Activated CD4-positive, alpha-beta T cell treated with anti-CD3 and anti-CD28 coated beads for 1 hour (primary cell): ENCODE data around the gene CLIP1.
"Not testable (repeated sequence)": the region's sequence is repeated elsewhere in the genome, so short reads cannot be mapped to it uniquely, and the experiment has no call there.

Source experiments
- DNase-seq: peaks from one replicate; pipeline ENCODE4 v3.0.0-alpha.2; 2020

Gene CLIP1

DNA sequence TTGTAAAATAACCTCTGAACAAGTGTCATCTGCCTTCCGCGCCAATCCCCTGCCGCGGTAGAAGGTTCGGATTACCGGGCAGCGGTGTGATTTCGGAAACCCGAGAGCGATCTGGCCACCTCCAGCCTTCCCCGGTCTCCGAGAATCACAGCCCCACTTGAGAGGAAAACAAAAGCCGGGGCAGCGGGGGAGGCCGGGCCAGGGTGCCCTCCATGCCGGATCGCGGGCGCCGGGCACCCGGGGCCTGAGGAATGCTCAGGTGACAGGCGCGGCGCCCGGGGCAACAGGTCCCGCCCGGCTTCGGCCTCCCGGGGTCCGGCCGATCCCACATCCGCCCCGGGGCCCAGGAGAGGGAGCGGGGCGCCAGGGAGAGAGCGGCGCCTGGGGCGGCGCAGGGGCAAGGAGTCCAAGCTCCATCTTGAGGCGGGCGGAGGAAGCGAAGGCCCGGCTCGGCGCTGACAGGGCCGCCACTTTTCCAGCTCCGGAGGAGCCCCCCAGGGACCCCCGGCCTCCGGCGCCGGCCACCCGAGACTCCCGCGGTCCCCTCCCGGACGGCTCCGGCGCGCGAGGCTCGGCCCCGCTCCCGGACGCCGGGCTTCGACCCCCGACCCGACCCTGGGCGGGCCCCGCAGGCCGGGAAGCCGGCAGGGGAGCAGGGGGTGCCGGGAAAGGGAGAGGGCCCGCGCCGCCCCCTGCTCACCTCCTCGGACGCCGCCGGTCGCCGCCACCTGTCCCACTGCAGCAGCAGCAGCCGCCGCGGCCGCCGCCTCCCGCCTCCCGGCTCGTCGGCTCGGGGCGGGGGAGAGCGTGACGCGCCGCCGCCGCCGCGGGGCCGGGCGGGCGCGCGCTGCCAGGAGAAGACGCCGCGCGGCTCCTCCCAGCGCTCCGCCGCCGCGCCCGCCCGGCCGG lies at the start of gene CLIP1:
Gene CLIP1, minus strand, starts transcription at position 849 of the 909 bp plus-strand sequence. CDS start 42,217 bp downstream, outside the sequence.
- peak; percentile 37 for DNase-seq

DNA sequence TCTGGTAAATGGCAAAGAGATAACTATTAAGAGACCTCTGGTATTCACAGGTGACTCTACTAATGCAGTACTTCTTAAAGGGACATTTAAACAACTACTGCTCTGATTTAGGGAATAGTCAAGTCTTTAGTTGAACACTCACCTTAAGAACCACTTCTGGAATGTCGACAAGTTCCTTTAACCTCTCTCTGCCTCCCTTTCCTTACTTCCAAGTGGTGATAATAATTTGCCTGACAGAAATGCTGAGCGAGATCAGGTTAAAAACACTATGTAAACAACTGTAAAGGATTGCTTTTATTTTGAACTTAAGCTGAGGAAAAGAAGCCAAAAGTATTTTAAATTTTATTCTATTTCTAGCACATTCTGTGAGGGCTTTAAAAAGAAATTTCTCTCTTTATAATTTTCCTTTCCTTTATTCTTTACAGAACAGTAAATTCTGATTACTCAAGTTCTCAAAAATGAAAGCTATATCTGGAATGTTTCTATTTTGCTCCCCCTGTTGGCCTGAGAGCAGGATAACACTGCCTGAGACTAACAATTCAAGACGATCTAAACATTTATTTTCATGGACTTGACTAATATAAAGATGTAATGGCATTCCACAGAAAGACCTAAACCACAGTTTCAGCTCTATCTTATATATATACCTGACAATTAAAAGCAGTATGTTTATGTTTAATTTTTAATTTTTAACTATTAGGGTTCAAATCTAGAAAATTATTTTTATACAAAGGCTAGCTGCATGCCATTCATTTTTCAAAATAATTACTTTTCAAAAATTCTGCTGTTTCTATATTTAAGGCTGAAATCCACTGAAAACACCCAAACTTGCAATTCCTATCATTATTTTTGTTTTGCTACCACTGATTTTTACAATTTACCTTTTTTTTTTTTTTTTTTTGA lies 49.1 kb upstream of the CLIP1 start:
- no peak for DNase-seq

- not testable (repeated sequence) for DNase-seq
These were observed 48.1 kb upstream of the CLIP1 start for GRCh38 chr12:122470576-122470975.

- not testable (repeated sequence) for DNase-seq
These were observed 47.4 kb upstream of the CLIP1 start for GRCh38 chr12:122469856-122470255.

- no peak for DNase-seq
These were observed 45.5 kb upstream of the CLIP1 start for GRCh38 chr12:122467983-122468382.

DNA sequence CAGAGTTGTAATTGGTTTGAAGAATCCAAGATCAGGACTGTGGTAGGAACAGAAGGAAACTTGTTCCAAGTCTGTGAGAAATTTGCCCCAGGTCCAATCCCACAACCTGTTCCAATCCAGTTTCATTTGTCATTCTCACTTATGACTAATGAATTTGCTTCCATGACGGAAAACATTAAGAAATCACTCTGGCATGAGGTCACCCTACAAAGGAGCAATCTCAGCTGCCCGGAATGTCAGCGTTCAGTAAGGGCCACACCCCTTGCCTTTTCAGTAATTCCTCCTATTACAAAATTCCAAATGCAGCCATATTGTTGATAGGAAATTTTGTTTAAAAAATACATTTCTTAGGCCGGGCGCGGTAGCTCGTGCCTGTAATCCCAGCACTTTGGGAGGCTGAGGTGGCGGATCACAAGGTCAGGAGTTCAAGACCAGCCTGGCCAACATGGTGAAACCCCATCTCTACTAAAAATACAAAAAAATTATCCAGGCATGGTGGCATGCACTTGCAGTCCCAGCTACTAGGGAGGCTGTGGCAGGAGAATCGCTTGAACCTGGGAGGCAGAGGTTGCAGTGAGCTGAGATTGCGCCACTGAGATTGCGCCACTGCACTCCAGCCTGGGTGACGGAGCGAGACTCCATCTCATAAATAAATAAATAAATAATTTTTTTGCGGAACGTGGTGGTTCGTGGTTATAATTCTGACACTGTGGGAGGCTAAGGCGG lies 42.0 kb upstream of the CLIP1 start:
- DNase-seq = not testable (repeated sequence)

- DNase-seq = no peak
These were observed 38.2 kb upstream of the CLIP1 start for GRCh38 chr12:122460641-122461040.

- no peak for DNase-seq
These were observed 37.6 kb upstream of the CLIP1 start for GRCh38 chr12:122460061-122460460.

DNA sequence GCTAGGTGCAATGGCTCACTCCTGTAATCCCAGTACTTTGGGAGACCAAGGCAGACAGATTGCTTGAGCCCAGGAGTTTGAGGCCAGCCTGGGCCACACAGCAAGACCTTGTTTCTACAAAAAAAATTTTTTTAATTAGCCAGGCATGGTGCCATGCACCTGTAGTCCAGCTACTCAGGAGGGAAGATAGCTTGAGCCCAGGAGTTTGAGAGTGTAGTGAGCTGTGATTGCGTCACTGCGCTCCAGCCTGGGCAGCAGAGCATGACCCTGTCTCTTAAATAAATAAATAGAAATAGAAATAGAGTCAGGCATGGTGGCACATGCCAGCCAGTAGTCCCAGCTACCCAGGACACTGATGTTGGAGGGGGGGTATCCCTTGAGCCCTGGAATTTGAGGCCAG lies 36.7 kb upstream of the CLIP1 start:
- DNase-seq = no peak

GRCh38 chr12:122458105-122459035 lies 35.9 kb upstream of the CLIP1 start:
- no peak for DNase-seq

DNA sequence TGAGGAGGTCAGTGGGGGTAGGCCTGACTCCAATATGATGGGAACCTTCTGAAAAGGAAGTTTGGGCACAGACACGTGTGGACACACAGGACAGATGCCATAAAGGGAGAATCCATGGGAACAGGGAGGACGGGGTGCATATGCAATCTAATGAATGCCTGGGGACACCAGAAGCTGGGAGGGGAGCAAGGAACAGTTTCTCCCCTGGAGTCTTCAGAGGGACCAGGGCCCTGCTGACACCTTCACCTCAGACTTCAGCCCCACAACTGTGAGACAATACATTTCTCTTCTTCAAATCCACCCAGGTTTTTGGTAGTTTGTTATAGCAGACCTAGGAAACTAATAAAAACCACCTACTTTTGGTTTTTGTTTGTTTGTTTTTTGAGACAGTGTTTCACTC lies 35.2 kb upstream of the CLIP1 start:
- no peak for DNase-seq

DNA sequence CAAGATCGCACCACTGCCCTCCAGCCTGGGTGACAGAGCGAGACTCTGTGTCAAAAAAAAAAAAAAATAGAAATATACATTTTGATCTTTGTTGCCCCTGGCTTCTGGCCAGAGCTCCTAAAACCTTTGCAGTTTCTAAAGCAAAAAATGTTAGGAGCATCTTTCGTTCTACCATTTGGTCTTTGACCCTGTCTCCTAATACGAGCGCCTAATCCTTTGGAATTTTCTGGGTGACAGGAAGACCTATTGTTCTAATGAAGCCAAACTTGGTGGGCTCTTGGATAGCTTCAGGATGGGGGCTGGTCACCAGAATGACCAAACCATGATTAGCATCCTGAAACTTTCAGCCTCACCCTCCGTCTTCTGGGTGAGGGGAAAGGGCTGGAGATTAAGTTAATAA lies 32.3 kb upstream of the CLIP1 start:
- no peak for DNase-seq

- DNase-seq = no peak
These were observed 31.8 kb upstream of the CLIP1 start for GRCh38 chr12:122454250-122454721.

- no peak for DNase-seq
These were observed 30.3 kb upstream of the CLIP1 start for GRCh38 chr12:122452701-122453285.

DNA sequence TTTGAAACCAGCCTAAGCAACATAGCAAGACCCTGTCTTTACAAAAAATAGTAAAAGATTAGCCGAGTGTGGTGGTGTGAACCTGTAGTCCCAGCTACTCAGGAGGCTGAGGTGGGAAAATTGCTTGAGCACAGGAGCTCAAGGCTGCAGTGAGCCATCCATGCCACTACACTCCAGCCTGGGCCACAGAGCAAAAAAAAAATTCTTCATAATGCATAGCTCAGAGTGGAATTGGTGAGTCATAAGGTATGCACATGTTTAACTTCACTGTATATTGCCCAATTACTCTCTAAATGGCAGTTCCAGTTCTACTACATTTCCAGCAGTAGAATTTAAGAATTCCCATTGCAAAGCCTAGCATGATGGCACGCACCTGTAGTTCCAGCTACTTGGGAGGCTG lies 26.8 kb upstream of the CLIP1 start:
- DNase-seq = no peak

GRCh38 chr12:122447825-122448224 lies 25.4 kb upstream of the CLIP1 start:
- not testable (repeated sequence) for DNase-seq

GRCh38 chr12:122446390-122446789 lies 23.9 kb upstream of the CLIP1 start:
- not testable (repeated sequence) for DNase-seq

DNA sequence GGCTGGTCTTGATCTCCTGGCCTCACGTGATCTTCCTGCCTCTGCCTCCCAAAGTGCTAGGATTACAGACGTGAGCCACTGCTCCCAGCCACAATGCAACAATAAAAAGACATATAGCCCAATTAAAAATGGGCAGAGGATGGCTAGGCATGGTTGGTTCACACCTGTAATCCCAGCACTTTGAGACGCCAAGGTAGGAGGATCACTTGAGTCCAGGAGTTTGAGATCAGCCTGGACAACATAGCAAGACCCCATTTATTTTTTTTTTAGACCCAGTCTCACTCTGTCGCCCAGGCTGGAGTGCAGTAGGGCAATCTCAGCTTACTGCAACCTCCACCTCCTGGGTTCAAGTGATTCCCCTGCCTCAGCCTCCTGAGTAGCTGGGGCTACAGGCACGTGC lies 21.6 kb upstream of the CLIP1 start:
- not testable (repeated sequence) for DNase-seq

DNA sequence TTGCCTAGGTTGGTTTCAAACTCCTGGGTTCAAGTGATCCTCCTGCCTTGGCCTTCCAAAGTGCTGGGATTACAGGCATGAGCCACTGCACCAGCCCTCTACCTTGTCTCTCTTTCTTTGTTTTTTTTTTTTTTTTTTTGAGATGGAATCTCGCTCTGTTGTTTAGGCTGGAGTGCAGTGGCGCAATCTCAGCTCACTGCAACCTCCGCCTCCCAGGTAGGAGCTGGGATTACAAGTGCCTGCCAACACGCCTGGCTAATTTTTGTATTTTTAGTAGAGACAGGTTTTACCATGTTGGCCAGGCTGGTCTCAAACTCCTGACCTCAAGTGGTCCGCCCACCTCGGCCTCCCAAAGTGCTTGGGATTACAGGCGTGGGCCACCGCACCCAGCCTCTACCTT lies 16.4 kb upstream of the CLIP1 start:
- not testable (repeated sequence) for DNase-seq

DNA sequence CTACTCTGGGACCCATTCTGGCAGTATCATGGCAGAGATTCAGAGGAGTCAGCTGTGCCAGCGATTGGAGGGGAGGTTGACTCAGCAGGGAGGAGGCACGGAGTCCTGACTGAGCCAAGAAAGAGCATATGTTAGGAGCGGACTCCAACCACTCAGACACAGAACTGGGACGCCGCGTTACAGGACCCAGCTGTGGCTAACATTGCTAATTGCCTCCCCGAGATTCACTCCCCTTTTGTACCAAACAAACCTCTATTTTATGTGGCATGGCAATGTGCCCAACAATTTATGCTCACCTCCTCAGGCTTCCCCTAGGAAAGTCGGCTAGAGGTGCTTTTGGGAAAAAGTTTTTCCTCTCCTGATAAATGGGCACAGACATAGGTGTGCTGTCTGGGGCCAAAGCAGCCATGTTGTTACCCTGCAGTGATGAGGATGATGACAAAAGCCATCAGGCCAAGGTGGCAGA lies 15.2 kb upstream of the CLIP1 start:
- no peak for DNase-seq

GRCh38 chr12:122435186-122435585 lies 12.7 kb upstream of the CLIP1 start:
- no peak for DNase-seq
